ENCODE data around the gene PHF21B.

The PHF21B gene

GRCh38 chr22:44878483-44879300, 131.1 kb downstream of the PHF21B start:
- TF ChIP-seq CTCF (IDR thresholded peaks at IDR 0.05; ENCODE audit: extremely low read depth, missing control alignments) = no peak
- DNase-seq (ENCODE audit: low spot score) = no peak

- TF ChIP-seq CTCF (IDR thresholded peaks at IDR 0.05; ENCODE audit: extremely low read depth, missing control alignments) = no peak
- DNase-seq (ENCODE audit: low spot score) = no peak
Measured at GRCh38 chr22:44876921-44877320, 132.9 kb downstream of the PHF21B start.

GRCh38 chr22:44871782-44872181, 138.0 kb downstream of the PHF21B start:
- TF ChIP-seq CTCF (IDR thresholded peaks at IDR 0.05; ENCODE audit: extremely low read depth, missing control alignments) = no peak
- no peak for DNase-seq (ENCODE audit: low spot score)

GRCh38 chr22:44870021-44870420, 139.8 kb downstream of the PHF21B start:
- TF ChIP-seq CTCF (IDR thresholded peaks at IDR 0.05; ENCODE audit: extremely low read depth, missing control alignments) = no peak
- DNase-seq (ENCODE audit: low spot score) = no peak

GRCh38 chr22:44869196-44869595, 140.6 kb downstream of the PHF21B start:
- DNase-seq (ENCODE audit: low spot score) = no peak
- TF ChIP-seq CTCF (IDR thresholded peaks at IDR 0.05; ENCODE audit: extremely low read depth, missing control alignments) = no peak

- no peak for TF ChIP-seq CTCF (IDR thresholded peaks at IDR 0.05; ENCODE audit: extremely low read depth, missing control alignments)
- DNase-seq (ENCODE audit: low spot score) = no peak
Measured at GRCh38 chr22:44865193-44866057, 144.4 kb downstream of the PHF21B start.

Data from GM20000 (cell line).